HepG2 (cell line): ENCODE data around the gene CIAO3. TPM values are rescaled to one million over a fixed set of nuclear protein-coding genes. Genes with fewer than 3 reads are reported as not detected.

ENCODE experiments used
- ATAC-seq: fragments of 200-7000 bp; cut with Tn5 transposase; 3 replicates; pipeline ENCODE4 v1.9.1; 2020; ENCODE audit warnings: mild to moderate bottlenecking, moderate library complexity
- BruUV-seq: library from RNA; stranded (reverse); fragments of 400-500 nt; replicated peaks from 2 replicates; lab custom pipeline; 2021; lab: Mats Ljungman, UMichigan
- CTCF ChIA-PET: fragments of 300-600 bp; formaldehyde crosslinking; extraction: SDS; loops from one replicate; lab custom pipeline; 2021; ENCODE audit warnings: low total read pairs, inconsistent platforms, low intra/inter-chr PET ratio; lab: Yijun Ruan, JAX
- POLR2A ChIA-PET: fragments of 350-600 bp; sonication (Branson Sonifier 250); formaldehyde crosslinking; loops from one replicate; lab custom pipeline; 2020; ENCODE audit warnings: antibody characterized with exemption, inconsistent platforms; lab: Yijun Ruan, JAX
- DNase-seq: peaks from one replicate; pipeline ENCODE4 v3.0.0-alpha.2; 2015; ENCODE audit warnings: low spot score
- FAIRE-seq: peaks from 3 replicates; lab custom pipeline; 2011; peaks lifted over from hg19 to GRCh38; lab: Jason Lieb, UNC
- H2AFZ ChIP-seq: one replicate; pipeline ENCODE4 v1.6.1; 2011; ENCODE audit warnings: low read length, inconsistent platforms
- H3K27ac ChIP-seq: fragments of 300-600 bp; 3 replicates; pipeline ENCODE4 v1.8.0; 2011; ENCODE audit warnings: mixed run types, mild to moderate bottlenecking, mixed read lengths, low read length, inconsistent platforms; ENCODE audit not compliant: insufficient read depth; ENCODE audit errors: extremely low read length
- H3K27me3 ChIP-seq, 2 experiments: fragments of 200-600 bp in 1 of 2; 2 replicates in 1 of 2; 3 replicates in 1 of 2; pipeline versions ENCODE4 v1.6.0 to v1.8.0; 2011; ENCODE audit warnings: low read length in 2 of 2, mild to moderate bottlenecking in 2 of 2, moderate library complexity in 2 of 2, inconsistent platforms in 1 of 2; ENCODE audit not compliant: insufficient read depth in 2 of 2, control insufficient read depth in 1 of 2
- H3K36me3 ChIP-seq, 2 experiments: fragments of 200-600 bp in 1 of 2; replicated peaks in 1 of 2; 2 replicates in 1 of 2; 3 replicates in 1 of 2; pipeline versions ENCODE4 v1.5.1 to v1.8.0; 2011; ENCODE audit warnings: low read length in 2 of 2, inconsistent platforms in 1 of 2; ENCODE audit not compliant: insufficient read depth in 2 of 2, control insufficient read depth in 1 of 2
- H3K4me1 ChIP-seq: 2 replicates; pipeline ENCODE4 v1.5.1; 2012; ENCODE audit warnings: low read length, inconsistent platforms; ENCODE audit not compliant: insufficient read depth
- H3K4me2 ChIP-seq: 2 replicates; pipeline ENCODE4 v1.6.0; 2011; ENCODE audit warnings: low read depth, low read length, inconsistent platforms
- H3K4me3 ChIP-seq, 3 experiments: fragments of 200-600 bp in 1 of 3; sonication (generic), shearing (Covaris generic) in 1 of 3; replicated peaks in 1 of 3; 2 replicates each; pipeline ENCODE4 v1.5.1; 2011 to 2016; ENCODE audit warnings: low read length in 3 of 3, inconsistent platforms in 2 of 3, low read depth in 2 of 3, mild to moderate bottlenecking in 2 of 3, control low read depth in 1 of 3, mixed read lengths in 1 of 3; ENCODE audit not compliant: insufficient read depth in 1 of 3
- H3K79me2 ChIP-seq: one replicate; pipeline ENCODE4 v1.6.1; 2011; ENCODE audit warnings: low read length, inconsistent platforms; ENCODE audit not compliant: insufficient read depth
- H3K9ac ChIP-seq: 2 replicates; pipeline ENCODE4 v1.6.0; 2011; ENCODE audit warnings: mild to moderate bottlenecking, low read depth, low read length, inconsistent platforms; ENCODE audit not compliant: insufficient read depth
- H3K9me3 ChIP-seq: 2 replicates; pipeline ENCODE4 v1.5.1; 2012; ENCODE audit warnings: mild to moderate bottlenecking, low read length
- H4K20me1 ChIP-seq: 2 replicates; pipeline ENCODE4 v1.6.0; 2011; ENCODE audit warnings: inconsistent platforms, mild to moderate bottlenecking, low read length, moderate library complexity; ENCODE audit not compliant: insufficient read depth
- NCOR1 ChIP-seq: fragments of 200-600 bp; sonication (generic); IDR thresholded peaks from 2 replicates; pipeline ENCODE4 v1.7.0; 2017; ENCODE audit warnings: antibody characterized with exemption, low read length, borderline replicate concordance
- PHF5A ChIP-seq: IDR thresholded peaks from one replicate; pipeline ENCODE4 v1.6.1; 2018; ENCODE audit warnings: low read depth, missing genetic modification reagents; ENCODE audit not compliant: unreplicated experiment
- RARG ChIP-seq: sonication (generic); formaldehyde crosslinking; IDR thresholded peaks from 2 replicates; pipeline ENCODE4 v1.4.0; 2020; ENCODE audit warnings: low read depth, mild to moderate bottlenecking, missing genetic modification reagents
- RFX5 ChIP-seq: IDR thresholded peaks from 2 replicates; pipeline ENCODE4 v1.6.1; 2011; ENCODE audit warnings: low read depth, low read length, improper control_type of control experiment
- RXRA ChIP-seq: sonication (generic); formaldehyde crosslinking; IDR thresholded peaks from 2 replicates; pipeline ENCODE4 v1.5.1; 2020; ENCODE audit warnings: missing genetic modification reagents
- SCMH1 ChIP-seq: sonication (generic); formaldehyde crosslinking; IDR thresholded peaks from 2 replicates; pipeline ENCODE4 v1.9.0; 2021; ENCODE audit warnings: missing genetic modification reagents, mild to moderate bottlenecking, borderline replicate concordance
- SIX1 ChIP-seq: sonication (generic); formaldehyde crosslinking; IDR thresholded peaks from 2 replicates; pipeline ENCODE4 v1.4.0; 2020; ENCODE audit warnings: missing genetic modification reagents, borderline replicate concordance
- SNAI1 ChIP-seq: sonication (generic); formaldehyde crosslinking; IDR thresholded peaks from 2 replicates; pipeline ENCODE4 v1.5.0; 2020; ENCODE audit warnings: mild to moderate bottlenecking, missing genetic modification reagents, borderline replicate concordance
- WGBS: methylation state at CpG from one replicate; pipeline ENCODE4 v1.1.6; 2017; ENCODE audit warnings: low lambda C conversion rate; 5-methylcytosine and 5-hydroxymethylcytosine counted together
- in situ Hi-C: cut with HindIII; loops from 2 replicates; pipeline ENCODE4 v1.10.0; 2017; ENCODE audit warnings: low pct_unique_long_range_greater_than_20kb; ENCODE audit not compliant: extremely low pct_ligation_motif_present
- intact Hi-C: fragments of 100-400 bp; cut with micrococcal nuclease; formaldehyde crosslinking; loops from one replicate; pipeline ENCODE4 v1.10.0; 2022; ENCODE audit not compliant: unreplicated experiment
- polyA plus RNA-seq, 8 experiments: library from polyadenylated mRNA; depleted of rRNA in 3 of 8; stranded (reverse) in 7 of 8; unstranded in 1 of 8; fragments of >200 nt; fragmentation: Illumina TruSeq in 4 of 8; extraction: Trizol in 4 of 8; gene quantifications; 2 replicates each; pipeline versions ENCODE4 v1.2.1 to v1.2.3, GENCODE V29; 2011 to 2016; ENCODE audit warnings: low read depth in 4 of 8, missing spikeins in 1 of 8, mixed read lengths in 1 of 8; ENCODE audit not compliant: insufficient read depth in 1 of 8
- total RNA-seq, 5 experiments: library from RNA; depleted of rRNA; stranded (reverse); fragments of >200 nt; fragmentation: Illumina TruSeq; extraction: Trizol; gene quantifications; 2 replicates each; pipeline ENCODE4 v1.2.3, GENCODE V29; 2016; ENCODE audit warnings: low read depth in 1 of 5
- TF ChIP-seq, protein P1 (sequence below): sonication (generic); formaldehyde crosslinking; IDR thresholded peaks from 2 replicates; pipeline ENCODE4 v1.9.0; 2021; ENCODE audit warnings: mild to moderate bottlenecking, missing genetic modification reagents
- TF ChIP-seq, protein P2 (sequence below): sonication (generic); formaldehyde crosslinking; IDR thresholded peaks from 2 replicates; pipeline ENCODE4 v1.4.0; 2020; ENCODE audit warnings: missing genetic modification reagents, borderline replicate concordance
- TF ChIP-seq, protein P3 (sequence below): sonication (generic); formaldehyde crosslinking; IDR thresholded peaks from 2 replicates; pipeline ENCODE4 v1.4.0; 2020; ENCODE audit warnings: missing genetic modification reagents

The CIAO3 gene
- total and polyA plus RNA-seq, 2 of the 13 experiments (the other 11 are each of a cell fraction or from before 2014, with no cell fraction given), result 21.7 to 25.0 TPM

DNA sequence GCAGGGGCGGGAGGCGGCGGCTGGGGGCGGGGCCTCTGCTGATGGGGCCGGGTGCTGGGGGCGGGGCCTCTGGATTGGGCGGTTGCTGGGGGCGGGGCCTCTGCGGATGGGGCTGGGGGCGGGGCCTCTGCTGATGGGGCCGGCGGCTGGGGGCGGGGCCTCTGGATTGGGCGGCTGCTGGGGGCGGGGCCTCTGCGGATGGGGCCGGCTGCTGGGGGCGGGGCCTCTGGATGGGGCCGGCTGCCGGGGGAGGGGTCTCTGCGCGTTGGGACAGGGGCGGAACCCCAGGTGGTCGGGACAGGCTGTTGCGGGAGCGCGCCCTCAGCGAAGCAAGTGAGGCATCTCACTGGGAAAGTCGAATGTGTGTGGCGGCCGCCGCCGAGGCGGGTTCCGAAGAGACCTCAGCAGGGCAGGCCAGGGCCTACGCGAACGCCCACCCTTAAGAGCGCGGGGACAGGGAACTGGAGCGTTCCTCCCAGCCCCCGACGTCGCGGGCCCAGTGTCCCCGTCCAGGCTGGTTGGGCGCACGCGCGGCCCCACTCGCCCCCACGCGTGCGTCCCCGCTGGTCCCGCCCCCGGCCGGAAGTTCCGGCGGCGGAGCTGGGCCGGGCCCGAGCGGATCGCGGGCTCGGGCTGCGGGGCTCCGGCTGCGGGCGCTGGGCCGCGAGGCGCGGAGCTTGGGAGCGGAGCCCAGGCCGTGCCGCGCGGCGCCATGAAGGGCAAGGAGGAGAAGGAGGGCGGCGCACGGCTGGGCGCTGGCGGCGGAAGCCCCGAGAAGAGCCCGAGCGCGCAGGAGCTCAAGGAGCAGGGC, 60.8 kb downstream of the CIAO3 start, which contains the start of gene STUB1:
Gene STUB1 (plus strand): TSS at position 597 of the 811 bp plus-strand sequence. CDS start 116 bp downstream, at position 713.
- Histone ChIP-seq H3K79me2 (peaks cover 16% of the 10 kb centered on the region), H3K27ac (peak within 1 kb of the TSS; percentile 80), H3K4me2 (peak within 1 kb of the TSS; percentile 99), H3K4me3 (peak within 1 kb of the TSS; percentile 72 to 88 (median 85)), H3K36me3 (peaks cover 8 to 15% of the 10 kb centered on the region in 2 experiments; a peak in 4 of 5 replicates), H4K20me1 (0 out of 2 replicates have a peak, but pooled peaks cover 3% of the 10 kb centered on the region), H3K27me3 (no peaks in the 10 kb centered on the region; a peak in 1 of 5 replicates), H3K4me1 (peaks cover 38% of the 10 kb centered on the region), H3K9me3 (no peaks in the 10 kb centered on the region), H3K9ac (peak within 1 kb of the TSS; percentile 82), H2AFZ (no peak within 1 kb of the TSS)
- ATAC-seq, result peak; percentile 41
- intact Hi-C loops (no loop called here), in situ Hi-C loops (no loop called here)
- peak; percentile 76 for DNase-seq
- no CpG with 5 or more reads among the region's 91 CpGs for WGBS
- no TSS peak for BruUV-seq
- CTCF ChIA-PET, result interaction anchor here (0.8 kb wide), 1 partner anchor 12 kb away, joined by 3 read pairs; the partner anchor contains the start of gene RHOT2
- no peak for FAIRE-seq
- POLR2A ChIA-PET, result interaction anchor here (0.8 to 4.4 kb wide), 13 partner anchors 9 to 44 kb away, joined by 3 to 34 read pairs (median 6); partner anchors contain the start of genes ANTKMT, METRN, METTL26 and RHOT2
- TF ChIP-seq SCMH1, result no peak
- TF ChIP-seq PHF5A (CRISPR knock-in tag), result no peak
- no peak for TF ChIP-seq SIX1 (CRISPR knock-in tag)
- no peak for TF ChIP-seq SNAI1 (CRISPR knock-in tag)
- TF ChIP-seq NCOR1, result no peak
- TF ChIP-seq, protein P1, sequence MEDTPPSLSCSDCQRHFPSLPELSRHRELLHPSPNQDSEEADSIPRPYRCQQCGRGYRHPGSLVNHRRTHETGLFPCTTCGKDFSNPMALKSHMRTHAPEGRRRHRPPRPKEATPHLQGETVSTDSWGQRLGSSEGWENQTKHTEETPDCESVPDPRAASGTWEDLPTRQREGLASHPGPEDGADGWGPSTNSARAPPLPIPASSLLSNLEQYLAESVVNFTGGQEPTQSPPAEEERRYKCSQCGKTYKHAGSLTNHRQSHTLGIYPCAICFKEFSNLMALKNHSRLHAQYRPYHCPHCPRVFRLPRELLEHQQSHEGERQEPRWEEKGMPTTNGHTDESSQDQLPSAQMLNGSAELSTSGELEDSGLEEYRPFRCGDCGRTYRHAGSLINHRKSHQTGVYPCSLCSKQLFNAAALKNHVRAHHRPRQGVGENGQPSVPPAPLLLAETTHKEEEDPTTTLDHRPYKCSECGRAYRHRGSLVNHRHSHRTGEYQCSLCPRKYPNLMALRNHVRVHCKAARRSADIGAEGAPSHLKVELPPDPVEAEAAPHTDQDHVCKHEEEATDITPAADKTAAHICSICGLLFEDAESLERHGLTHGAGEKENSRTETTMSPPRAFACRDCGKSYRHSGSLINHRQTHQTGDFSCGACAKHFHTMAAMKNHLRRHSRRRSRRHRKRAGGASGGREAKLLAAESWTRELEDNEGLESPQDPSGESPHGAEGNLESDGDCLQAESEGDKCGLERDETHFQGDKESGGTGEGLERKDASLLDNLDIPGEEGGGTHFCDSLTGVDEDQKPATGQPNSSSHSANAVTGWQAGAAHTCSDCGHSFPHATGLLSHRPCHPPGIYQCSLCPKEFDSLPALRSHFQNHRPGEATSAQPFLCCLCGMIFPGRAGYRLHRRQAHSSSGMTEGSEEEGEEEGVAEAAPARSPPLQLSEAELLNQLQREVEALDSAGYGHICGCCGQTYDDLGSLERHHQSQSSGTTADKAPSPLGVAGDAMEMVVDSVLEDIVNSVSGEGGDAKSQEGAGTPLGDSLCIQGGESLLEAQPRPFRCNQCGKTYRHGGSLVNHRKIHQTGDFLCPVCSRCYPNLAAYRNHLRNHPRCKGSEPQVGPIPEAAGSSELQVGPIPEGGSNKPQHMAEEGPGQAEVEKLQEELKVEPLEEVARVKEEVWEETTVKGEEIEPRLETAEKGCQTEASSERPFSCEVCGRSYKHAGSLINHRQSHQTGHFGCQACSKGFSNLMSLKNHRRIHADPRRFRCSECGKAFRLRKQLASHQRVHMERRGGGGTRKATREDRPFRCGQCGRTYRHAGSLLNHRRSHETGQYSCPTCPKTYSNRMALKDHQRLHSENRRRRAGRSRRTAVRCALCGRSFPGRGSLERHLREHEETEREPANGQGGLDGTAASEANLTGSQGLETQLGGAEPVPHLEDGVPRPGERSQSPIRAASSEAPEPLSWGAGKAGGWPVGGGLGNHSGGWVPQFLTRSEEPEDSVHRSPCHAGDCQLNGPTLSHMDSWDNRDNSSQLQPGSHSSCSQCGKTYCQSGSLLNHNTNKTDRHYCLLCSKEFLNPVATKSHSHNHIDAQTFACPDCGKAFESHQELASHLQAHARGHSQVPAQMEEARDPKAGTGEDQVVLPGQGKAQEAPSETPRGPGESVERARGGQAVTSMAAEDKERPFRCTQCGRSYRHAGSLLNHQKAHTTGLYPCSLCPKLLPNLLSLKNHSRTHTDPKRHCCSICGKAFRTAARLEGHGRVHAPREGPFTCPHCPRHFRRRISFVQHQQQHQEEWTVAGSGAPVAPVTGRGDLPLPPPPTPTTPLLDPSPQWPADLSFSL (CRISPR knock-in tag), result no peak
- TF ChIP-seq, protein P2, sequence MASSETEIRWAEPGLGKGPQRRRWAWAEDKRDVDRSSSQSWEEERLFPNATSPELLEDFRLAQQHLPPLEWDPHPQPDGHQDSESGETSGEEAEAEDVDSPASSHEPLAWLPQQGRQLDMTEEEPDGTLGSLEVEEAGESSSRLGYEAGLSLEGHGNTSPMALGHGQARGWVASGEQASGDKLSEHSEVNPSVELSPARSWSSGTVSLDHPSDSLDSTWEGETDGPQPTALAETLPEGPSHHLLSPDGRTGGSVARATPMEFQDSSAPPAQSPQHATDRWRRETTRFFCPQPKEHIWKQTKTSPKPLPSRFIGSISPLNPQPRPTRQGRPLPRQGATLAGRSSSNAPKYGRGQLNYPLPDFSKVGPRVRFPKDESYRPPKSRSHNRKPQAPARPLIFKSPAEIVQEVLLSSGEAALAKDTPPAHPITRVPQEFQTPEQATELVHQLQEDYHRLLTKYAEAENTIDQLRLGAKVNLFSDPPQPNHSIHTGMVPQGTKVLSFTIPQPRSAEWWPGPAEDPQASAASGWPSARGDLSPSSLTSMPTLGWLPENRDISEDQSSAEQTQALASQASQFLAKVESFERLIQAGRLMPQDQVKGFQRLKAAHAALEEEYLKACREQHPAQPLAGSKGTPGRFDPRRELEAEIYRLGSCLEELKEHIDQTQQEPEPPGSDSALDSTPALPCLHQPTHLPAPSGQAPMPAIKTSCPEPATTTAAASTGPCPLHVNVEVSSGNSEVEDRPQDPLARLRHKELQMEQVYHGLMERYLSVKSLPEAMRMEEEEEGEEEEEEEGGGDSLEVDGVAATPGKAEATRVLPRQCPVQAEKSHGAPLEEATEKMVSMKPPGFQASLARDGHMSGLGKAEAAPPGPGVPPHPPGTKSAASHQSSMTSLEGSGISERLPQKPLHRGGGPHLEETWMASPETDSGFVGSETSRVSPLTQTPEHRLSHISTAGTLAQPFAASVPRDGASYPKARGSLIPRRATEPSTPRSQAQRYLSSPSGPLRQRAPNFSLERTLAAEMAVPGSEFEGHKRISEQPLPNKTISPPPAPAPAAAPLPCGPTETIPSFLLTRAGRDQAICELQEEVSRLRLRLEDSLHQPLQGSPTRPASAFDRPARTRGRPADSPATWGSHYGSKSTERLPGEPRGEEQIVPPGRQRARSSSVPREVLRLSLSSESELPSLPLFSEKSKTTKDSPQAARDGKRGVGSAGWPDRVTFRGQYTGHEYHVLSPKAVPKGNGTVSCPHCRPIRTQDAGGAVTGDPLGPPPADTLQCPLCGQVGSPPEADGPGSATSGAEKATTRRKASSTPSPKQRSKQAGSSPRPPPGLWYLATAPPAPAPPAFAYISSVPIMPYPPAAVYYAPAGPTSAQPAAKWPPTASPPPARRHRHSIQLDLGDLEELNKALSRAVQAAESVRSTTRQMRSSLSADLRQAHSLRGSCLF (CRISPR knock-in tag), result no peak
- TF ChIP-seq, protein P3, sequence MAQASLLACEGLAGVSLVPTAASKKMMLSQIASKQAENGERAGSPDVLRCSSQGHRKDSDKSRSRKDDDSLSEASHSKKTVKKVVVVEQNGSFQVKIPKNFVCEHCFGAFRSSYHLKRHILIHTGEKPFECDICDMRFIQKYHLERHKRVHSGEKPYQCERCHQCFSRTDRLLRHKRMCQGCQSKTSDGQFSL (CRISPR knock-in tag), result no peak
- TF ChIP-seq RFX5, result no peak
- no peak for TF ChIP-seq RARG (CRISPR knock-in tag)
- TF ChIP-seq RXRA (CRISPR knock-in tag), result no peak
